ENCODE measurements around the gene ALDH1A2. TPM values are rescaled to one million over a fixed set of nuclear protein-coding genes. Genes with fewer than 3 reads are reported as not detected.
"Not testable (repeated sequence)": the region's sequence is repeated elsewhere in the genome, so short reads cannot be mapped to it uniquely, and the experiment has no call there.

ALDH1A2 gene
- 72.7 TPM for total RNA-seq

DNA sequence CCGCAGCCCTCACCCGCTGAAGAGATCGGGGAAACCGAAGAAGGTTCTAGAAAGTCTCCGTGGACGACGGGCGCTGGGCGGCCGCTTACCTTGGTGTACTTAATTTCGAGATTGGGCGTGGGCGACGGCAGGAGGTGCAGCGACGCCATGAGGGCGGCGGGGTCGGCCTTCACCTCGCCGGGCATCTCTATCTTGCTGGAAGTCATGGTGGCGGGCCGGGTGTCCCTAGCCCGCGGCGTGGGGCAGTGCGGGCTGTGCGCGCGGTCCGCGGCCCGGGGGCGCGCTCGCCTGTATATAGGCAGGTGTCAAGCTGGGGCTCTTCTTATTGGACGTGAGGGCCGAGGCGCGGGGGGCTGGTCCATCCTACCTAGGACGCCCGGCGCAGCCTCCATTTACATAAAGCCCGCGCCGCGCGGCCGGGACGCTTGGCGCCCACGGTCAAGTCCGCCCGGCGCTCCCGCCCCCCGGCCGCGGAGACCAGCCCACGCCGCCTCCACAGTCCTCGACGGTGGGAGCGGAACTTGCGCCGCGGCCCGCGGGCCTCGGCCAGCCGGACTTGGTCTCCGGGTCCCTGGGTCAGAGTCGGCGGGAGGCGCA is at the start of gene ALDH1A2:
Gene ALDH1A2 (minus strand): TSS at position 267 of the 597 bp plus-strand sequence. CDS start 61 bp downstream, at position 206.
- peak; percentile 46 for DNase-seq (ENCODE audit: low spot score)

GRCh38 chr15:58114812-58115211 is 49.3 kb upstream of the ALDH1A2 start:
- no peak for DNase-seq (ENCODE audit: low spot score)

DNA sequence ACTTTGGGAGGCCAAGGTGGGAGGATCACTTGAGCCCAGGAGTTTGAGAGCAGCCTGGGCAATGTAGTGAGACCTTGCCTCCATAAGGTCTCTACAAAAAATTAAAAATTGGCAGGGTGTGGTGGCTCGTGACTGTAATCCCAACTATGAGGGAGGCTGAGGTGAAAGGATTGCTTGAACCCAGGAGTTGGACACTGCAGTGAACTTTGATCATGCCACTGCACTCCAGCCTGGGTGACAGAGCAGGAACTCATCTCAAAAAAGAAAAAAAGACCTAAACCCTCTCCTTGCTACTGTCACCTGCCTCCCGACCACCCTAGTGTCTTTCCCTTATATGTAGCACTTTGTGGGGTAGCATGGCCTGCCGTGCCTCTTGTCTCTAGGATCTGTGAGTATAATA is 48.9 kb upstream of the ALDH1A2 start:
- no peak for DNase-seq (ENCODE audit: low spot score)

- not testable (repeated sequence) for DNase-seq (ENCODE audit: low spot score)
Measured at GRCh38 chr15:58113358-58113757, 47.8 kb upstream of the ALDH1A2 start.

DNA sequence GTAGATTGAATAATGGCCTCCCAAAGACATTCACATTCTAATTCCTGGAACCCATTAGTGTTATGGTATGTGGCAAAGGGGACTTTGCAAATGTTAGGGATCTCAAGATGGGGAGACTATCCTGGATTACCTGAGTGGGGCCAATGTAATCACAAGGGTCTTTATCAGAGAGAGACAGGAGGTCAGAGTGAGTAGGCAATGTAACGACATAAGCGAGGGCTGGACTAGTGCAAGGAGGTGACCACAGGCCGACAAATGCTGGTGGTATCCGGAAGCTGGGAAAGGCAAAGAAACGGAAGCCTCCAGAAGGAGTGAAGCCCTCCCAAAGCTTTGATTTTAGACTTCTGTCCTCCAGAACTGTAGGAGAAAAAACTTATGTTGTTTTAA is 46.2 kb upstream of the ALDH1A2 start:
- no peak for DNase-seq (ENCODE audit: low spot score)

GRCh38 chr15:58110999-58111717 is 45.6 kb upstream of the ALDH1A2 start:
- DNase-seq (ENCODE audit: low spot score), result no peak

GRCh38 chr15:58109419-58109818 is 43.9 kb upstream of the ALDH1A2 start:
- DNase-seq (ENCODE audit: low spot score), result no peak

GRCh38 chr15:58108117-58108516 is 42.6 kb upstream of the ALDH1A2 start:
- no peak for DNase-seq (ENCODE audit: low spot score)

GRCh38 chr15:58103482-58103881 is 38.0 kb upstream of the ALDH1A2 start:
- no peak for DNase-seq (ENCODE audit: low spot score)

- DNase-seq (ENCODE audit: low spot score), result no peak
Measured at GRCh38 chr15:58096529-58097084, 31.1 kb upstream of the ALDH1A2 start.

DNA sequence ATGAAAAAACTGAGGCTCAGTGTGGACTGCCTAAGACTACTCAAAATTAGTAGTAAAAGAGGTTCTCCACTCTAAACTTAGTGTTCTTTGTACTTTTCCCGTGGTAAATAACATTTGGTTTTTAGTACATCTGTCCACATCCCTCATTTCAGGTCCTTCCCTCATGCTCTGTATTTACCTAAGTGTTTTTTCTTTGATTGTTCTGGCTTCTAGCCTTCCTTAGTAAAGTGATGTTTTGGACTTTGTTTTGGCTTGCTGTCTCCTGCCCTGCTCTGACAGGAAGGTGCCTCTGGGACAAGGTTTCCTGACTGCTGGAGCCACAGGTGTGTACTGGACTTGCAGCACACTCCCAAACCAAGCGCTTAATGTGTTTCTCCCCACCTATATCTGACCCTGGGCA is 29.9 kb upstream of the ALDH1A2 start:
- no peak for DNase-seq (ENCODE audit: low spot score)

- DNase-seq (ENCODE audit: low spot score), result no peak
Measured at GRCh38 chr15:58087871-58088270, 22.4 kb upstream of the ALDH1A2 start.

GRCh38 chr15:58086491-58086890 is 21.0 kb upstream of the ALDH1A2 start:
- DNase-seq (ENCODE audit: low spot score), result no peak

- no peak for DNase-seq (ENCODE audit: low spot score)
Measured at GRCh38 chr15:58083526-58083925, 18.0 kb upstream of the ALDH1A2 start.

DNA sequence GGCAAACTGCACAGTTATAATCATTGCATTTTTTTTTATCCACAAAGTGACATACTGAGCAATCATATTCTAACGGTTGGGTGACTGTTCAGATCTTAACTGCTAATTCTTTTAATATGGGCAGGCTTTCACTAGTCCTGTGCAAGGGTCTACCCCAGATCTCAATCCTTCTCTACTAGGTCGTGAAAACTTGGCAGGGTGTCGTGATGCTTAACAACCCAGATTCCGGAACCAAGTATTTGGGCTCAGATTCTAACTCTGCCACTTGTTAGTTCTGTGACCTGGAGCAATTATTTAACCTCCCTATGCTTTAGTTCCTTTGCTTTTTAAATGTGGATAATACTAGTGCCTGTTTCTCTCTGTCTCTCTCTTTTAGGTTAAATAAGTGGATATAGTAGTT is 16.4 kb upstream of the ALDH1A2 start:
- no peak for DNase-seq (ENCODE audit: low spot score)

- DNase-seq (ENCODE audit: low spot score), result no peak
Measured at GRCh38 chr15:58081456-58081855, 15.9 kb upstream of the ALDH1A2 start.

DNA sequence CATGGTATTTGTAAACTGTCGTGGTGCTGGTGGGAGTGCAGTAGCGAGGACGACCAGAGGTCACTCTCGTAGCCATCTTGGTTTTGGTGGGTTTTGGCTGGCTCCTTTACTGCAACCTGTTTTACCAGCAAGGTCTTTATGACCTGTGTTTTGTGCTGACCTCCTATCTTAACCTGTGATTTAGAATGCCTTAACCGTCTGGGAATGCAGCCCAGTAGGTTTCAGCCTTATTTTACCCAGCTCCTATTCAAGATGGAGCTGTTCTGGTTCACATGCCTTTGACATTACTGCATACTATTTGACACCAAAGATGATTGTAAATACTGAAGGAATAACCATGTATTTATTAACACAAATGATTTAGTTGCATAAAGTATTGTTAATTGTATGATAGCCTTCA is 15.4 kb upstream of the ALDH1A2 start:
- DNase-seq (ENCODE audit: low spot score), result not testable (repeated sequence)

DNA sequence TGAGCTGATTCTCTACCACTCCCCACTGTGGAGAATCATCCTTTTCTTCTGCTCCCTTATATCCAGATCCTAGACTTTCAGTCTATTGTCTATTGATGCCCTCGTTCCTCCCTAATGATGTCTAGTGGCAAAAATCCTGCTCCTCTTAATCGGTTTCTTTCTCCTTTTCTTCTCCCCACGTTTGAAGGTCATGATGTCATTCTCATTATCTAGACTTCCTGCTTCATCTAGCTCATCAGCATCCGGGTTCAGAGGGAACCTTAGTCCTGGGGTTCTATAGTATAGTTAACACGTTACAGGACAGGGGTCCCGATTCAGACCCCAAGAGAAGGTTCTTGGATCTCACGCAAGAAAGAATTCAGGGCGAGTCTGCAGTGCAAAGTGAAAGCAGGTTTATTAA is 14.9 kb upstream of the ALDH1A2 start:
- no peak for DNase-seq (ENCODE audit: low spot score)

- no peak for DNase-seq (ENCODE audit: low spot score)
Measured at GRCh38 chr15:58078591-58078990, 13.1 kb upstream of the ALDH1A2 start.

DNA sequence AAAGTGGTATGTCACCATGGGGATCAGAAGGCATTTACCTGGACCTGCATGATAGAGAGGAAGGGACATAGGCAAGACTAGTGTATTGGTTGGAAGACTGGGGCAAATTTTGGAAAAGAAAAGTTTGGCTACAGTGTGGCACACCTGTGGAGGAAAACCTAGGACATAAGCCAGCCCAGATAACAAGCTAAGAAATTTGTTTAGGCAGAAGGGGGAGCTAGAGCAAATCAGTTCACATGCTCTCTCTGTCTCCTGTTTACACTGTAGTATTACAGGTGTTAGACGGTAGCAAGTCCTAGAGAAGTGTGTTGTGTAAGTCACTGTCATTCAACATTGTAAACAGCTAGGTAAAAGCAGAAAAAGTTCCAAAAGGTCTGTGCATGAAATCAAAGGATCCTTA is 11.9 kb upstream of the ALDH1A2 start:
- DNase-seq (ENCODE audit: low spot score), result no peak

GRCh38 chr15:58074452-58074851 is 8.9 kb upstream of the ALDH1A2 start:
- DNase-seq (ENCODE audit: low spot score), result no peak

DNA sequence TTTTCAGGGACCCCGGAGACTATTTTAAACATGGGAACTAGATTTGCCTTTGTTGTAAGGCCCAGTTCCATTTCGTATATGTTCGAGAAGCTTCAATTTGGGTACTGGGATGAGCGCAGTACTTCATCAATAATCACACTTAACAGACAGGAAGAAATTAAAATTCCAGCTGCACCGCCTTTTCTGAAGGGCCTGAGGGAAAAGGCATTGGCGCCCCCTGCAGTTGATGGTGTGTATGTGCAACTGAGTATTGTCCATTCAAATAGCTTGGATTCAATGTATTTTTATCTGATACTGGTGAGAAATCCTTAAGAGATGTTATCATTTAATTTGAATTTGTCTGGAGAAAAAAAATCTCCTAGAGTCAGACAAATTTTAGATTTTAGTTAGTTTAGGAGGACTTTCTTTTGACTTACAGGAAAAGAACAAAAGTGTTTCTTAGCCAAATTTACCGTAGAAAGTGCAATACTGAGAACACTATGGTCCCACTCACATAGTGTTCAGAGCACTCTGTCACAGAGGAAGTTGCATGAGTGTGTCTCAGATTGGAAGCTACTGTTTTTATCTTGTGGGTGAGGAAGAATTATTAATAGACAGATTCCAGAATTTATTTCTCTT is 5.4 kb upstream of the ALDH1A2 start:
- peak; percentile 50 for DNase-seq (ENCODE audit: low spot score)

DNA sequence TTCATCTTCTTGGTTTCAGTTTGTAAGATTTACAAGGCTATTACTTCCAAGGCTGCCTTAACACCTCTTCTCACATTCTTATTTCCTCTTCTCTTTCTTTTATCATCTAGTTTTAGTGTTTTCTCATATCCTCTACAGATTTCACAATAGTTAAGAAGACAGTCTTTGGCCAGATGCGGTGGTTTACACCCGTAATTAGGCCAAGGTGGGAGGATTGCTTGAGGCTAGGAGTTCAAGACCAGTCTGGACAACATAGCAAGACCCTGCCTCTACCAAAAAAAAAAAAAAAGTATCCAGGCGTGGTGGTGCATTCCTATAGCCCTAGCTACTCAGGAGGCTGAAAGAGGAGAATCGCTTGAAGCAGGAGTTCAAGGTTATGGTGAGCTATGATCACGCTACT is 3.5 kb upstream of the ALDH1A2 start:
- no peak for DNase-seq (ENCODE audit: low spot score)
